Ascending aorta (tissue), 2 donors: ENCODE results near the gene SLC35E2B. TPM values are rescaled to one million over a fixed set of nuclear protein-coding genes. Genes with fewer than 3 reads are reported as not detected.

Experiments used
- DNase-seq, 2 donors: peaks; one replicate each; pipeline ENCODE4 v3.0.0-alpha.2; 2019; ENCODE audit warnings: low spot score in 2 of 2
- H3K27ac ChIP-seq, 2 donors: fragments of 200-600 bp; sonication (generic); one replicate each; pipeline ENCODE4 v1.5.1; 2016 to 2017; ENCODE audit warnings: mild to moderate bottlenecking in 1 of 2
- H3K27me3 ChIP-seq: fragments of 200-600 bp; sonication (generic); one replicate; pipeline ENCODE4 v1.5.1; 2017
- H3K36me3 ChIP-seq, 2 donors: fragments of 200-600 bp; sonication (generic); one replicate each; pipeline ENCODE4 v1.5.1; 2016
- H3K4me1 ChIP-seq, 2 donors: fragments of 200-600 bp; sonication (generic); one replicate each; pipeline ENCODE4 v1.5.1; 2016 to 2017; ENCODE audit warnings: mild to moderate bottlenecking in 1 of 2
- H3K4me3 ChIP-seq, 2 donors: fragments of 200-600 bp; sonication (generic); one replicate each; pipeline ENCODE4 v1.5.1; 2016 to 2017; ENCODE audit warnings: mild to moderate bottlenecking in 1 of 2
- H3K9me3 ChIP-seq, 2 donors: fragments of 200-600 bp; sonication (generic); one replicate each; pipeline ENCODE4 v1.5.1; 2016
- CTCF ChIP-seq, 3 experiments: fragments of 200-600 bp in 2 of 3; fragments of 450-650 bp in 1 of 3; sonication (generic) in 2 of 3; IDR thresholded peaks; one replicate each; pipeline ENCODE4 v1.5.1; 2016 to 2019; ENCODE audit warnings: antibody characterized with exemption in 3 of 3, mild to moderate bottlenecking in 1 of 3, moderate library complexity in 1 of 3
- intact Hi-C: fragments of 100-400 bp; cut with DNase I; formaldehyde crosslinking; loops from one replicate; pipeline ENCODE4 v1.15.1; 2023
- total RNA-seq: library from RNA; depleted of rRNA; stranded (reverse); fragments of >200 nt; gene quantifications from one replicate; pipeline ENCODE4 v1.1.0, GENCODE V29; 2016

The SLC35E2B gene
- total RNA-seq, 1 donor from 2014 or later, result 43.7 TPM

DNA sequence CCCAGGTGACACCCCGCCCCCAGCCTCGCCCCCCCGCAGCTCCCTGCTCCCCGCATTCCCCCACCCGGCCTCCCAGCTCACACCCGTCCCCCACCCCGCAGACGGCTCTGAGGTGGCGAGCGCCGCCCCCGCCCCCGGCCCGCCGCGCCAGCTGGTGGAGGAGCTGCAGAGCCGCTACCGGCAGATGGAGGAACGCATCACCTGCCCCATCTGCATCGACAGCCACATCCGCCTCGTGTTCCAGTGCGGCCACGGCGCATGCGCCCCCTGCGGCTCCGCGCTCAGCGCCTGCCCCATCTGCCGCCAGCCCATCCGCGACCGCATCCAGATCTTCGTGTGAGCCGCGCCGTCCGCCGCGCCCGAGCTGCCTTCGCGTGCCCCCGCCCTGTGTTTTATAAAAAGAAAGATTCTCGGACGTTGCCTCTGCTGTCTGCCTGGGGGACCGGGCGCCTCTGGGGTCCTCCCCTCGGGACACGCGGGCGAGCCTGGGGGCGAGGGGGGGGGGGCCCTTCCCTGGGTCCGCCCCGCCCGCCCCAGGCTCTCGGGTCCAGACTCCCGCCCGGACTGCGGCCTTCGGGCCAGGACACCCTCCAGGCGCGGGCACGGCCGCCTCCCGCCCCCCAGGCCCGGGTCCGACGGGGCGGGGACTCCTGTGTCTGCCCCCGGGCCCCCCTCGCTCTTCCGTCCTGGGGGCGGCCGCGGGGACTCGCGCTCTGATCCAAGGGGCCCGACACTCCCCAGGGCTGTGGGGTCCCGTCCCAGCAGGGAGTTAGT is 62.2 kb downstream of the SLC35E2B start:
- Histone ChIP-seq H3K4me1 (peaks cover 0 to 3% of the 10 kb centered on the region in 2 donors), H3K36me3 (peaks cover 6 to 22% of the 10 kb centered on the region in 2 donors), H3K4me3 (peak overlapping the region; percentile 27 to 65), H3K9me3 (no peaks in the 10 kb centered on the region), H3K27me3 (no peaks in the 10 kb centered on the region), H3K27ac (peak overlapping the region; percentile 60 to 87)
- TF ChIP-seq CTCF (IDR thresholded peaks at IDR 0.05), result no peak
- peak in 1 of 2 donors; percentile 83 for DNase-seq
- intact Hi-C loops, result no loop called here

DNA sequence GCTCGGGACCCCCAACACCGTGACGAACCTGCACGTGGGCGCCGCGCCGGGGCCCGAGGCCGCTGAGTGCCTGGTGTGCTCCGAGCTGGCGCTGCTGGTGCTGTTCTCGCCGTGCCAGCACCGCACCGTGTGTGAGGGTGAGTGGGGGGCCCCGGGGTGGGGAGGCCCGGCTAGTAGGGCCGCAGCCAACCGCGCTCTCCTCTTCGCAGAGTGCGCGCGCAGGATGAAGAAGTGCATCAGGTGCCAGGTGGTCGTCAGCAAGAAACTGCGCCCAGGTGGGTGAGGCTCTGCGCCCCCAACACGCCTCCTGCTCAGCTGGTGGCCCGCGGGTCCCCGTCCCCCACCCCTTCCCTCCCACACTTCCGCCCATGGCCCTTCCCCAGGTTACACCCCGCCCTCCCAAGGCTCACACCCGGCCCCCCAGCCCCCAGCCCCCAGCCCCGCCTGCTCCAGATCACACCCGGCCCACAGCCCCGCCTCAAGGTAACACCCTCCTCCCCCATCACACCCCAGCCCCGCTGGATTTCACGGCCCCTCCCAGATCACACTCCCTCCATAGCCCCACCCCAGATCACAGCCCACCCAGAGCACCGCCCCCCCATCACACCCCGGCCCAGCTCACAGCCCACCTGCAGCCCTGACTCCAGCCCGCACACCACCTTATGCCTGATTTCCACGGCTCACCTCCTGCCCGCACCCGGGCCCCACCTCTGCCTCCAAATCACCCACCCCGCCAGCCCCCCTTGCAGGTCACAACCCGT is 63.0 kb downstream of the SLC35E2B start:
- intact Hi-C loops, result no loop called here
- no peaks in the 10 kb centered on the region for H3K27me3 ChIP-seq
- DNase-seq, result no peak
- H3K36me3 ChIP-seq, result peaks cover 6 to 22% of the 10 kb centered on the region in 2 donors
- H3K9me3 ChIP-seq, result no peaks in the 10 kb centered on the region
- no peak for TF ChIP-seq CTCF (IDR thresholded peaks at IDR 0.05)
- H3K27ac ChIP-seq, result peak overlapping the region in 1 of 2 donors; percentile 87
- peaks cover 0 to 3% of the 10 kb centered on the region in 2 donors for H3K4me1 ChIP-seq
- H3K4me3 ChIP-seq, result peak overlapping the region in 1 of 2 donors; percentile 13

GRCh38 chr1:1628754-1629429 is 63.7 kb downstream of the SLC35E2B start:
- Histone ChIP-seq H3K36me3 (peaks cover 6 to 29% of the 10 kb centered on the region in 2 donors), H3K4me3 (peak overlapping the region in 1 of 2 donors; percentile 13), H3K9me3 (no peaks in the 10 kb centered on the region), H3K27ac (no peak overlapping the region), H3K4me1 (peaks cover 0 to 3% of the 10 kb centered on the region in 2 donors), H3K27me3 (no peaks in the 10 kb centered on the region)
- intact Hi-C loops, result no loop called here
- TF ChIP-seq CTCF (IDR thresholded peaks at IDR 0.05), result no peak
- DNase-seq, result no peak

GRCh38 chr1:1627829-1628753 is 64.5 kb downstream of the SLC35E2B start:
- intact Hi-C loops, result no loop called here
- no peaks in the 10 kb centered on the region for H3K9me3 ChIP-seq
- no peak overlapping the region for H3K4me3 ChIP-seq
- no peak for DNase-seq
- TF ChIP-seq CTCF (IDR thresholded peaks at IDR 0.05), result no peak
- peaks cover 6 to 31% of the 10 kb centered on the region in 2 donors for H3K36me3 ChIP-seq
- H3K27me3 ChIP-seq, result no peaks in the 10 kb centered on the region
- H3K27ac ChIP-seq, result no peak overlapping the region
- H3K4me1 ChIP-seq, result peaks cover 0 to 3% of the 10 kb centered on the region in 2 donors
